ENCODE data around the gene STK10.

STK10 gene

DNA sequence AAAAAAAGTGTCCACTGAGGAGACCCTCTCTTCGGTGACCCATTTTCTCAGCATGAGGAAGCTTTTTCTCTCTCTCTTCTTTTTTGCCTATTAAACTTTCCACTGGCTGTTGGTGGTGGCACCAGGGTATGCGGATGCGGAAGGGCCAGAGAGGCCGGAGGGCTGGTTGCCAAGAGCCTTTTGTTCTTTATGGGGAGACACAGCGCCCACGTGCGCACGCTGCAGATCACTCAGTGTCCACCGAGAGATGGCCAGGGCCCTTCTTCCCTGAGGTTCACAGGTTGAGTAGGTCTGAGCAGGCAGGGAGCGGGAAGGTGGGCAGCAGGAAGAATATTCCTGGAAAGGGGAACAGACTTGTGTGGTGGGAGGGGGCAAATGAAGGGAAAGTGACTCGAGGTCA lies 69.1 kb downstream of the STK10 start:
- Histone ChIP-seq H3K9ac (ENCODE audit: low read depth, low read length) (no peak overlapping the region), H3K4me1 (ENCODE audit: control insufficient read depth, insufficient read depth, low read length) (no peaks in the 10 kb centered on the region), H3K36me3 (ENCODE audit: control insufficient read depth, insufficient read depth, low read length) (no peaks in the 10 kb centered on the region; the same call in 1 of the 2 replicates), H3K4me3 (ENCODE audit: low read depth, low read length) (no peak overlapping the region), H3K9me3 (ENCODE audit: control insufficient read depth, insufficient read depth, low read length) (no peaks in the 10 kb centered on the region), H3K27me3 (ENCODE audit: control insufficient read depth, insufficient read depth, low read length) (no peaks in the 10 kb centered on the region), H3K27ac (ENCODE audit: low read depth, low read length) (no peak overlapping the region)

DNA sequence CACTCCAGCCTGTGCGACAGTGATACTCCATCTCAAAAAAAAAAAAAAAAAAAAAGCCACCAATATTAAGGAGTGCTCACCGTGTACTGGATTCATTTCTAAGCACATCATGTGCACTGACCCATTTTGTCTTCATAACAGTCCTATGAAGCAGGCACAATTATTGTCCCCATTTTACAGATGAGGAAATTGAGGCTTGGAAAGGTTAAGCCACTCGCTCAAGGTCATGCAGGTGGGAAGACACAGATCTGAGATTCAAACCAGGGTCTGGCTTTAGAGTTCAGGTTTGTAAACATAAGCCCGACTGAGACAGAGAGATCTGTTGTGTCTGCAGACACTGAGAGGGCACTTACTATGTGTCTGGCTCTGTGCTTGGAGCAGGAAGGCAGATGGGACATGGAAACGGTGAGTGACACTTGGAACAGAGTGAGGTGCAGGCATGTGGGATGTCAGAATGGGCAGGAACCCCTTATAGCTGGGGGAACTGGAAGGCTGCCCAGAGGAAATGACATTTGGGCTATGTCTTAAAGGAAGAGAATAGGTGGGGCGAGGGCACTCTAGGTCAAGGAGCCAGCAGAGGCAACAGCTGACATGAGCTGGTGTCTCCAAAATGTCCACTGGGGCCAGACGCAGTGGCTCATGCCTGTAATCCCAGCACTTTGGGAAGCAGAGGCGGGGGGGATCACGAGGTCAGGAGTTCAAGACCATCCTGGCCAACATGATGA lies 69.9 kb downstream of the STK10 start:
- Histone ChIP-seq H3K27ac (ENCODE audit: low read depth, low read length) (no peak overlapping the region), H3K9me3 (ENCODE audit: control insufficient read depth, insufficient read depth, low read length) (no peaks in the 10 kb centered on the region), H3K27me3 (ENCODE audit: control insufficient read depth, insufficient read depth, low read length) (no peaks in the 10 kb centered on the region), H3K36me3 (ENCODE audit: control insufficient read depth, insufficient read depth, low read length) (no peaks in the 10 kb centered on the region; the same call in 1 of the 2 replicates), H3K9ac (ENCODE audit: low read depth, low read length) (no peak overlapping the region), H3K4me1 (ENCODE audit: control insufficient read depth, insufficient read depth, low read length) (no peaks in the 10 kb centered on the region), H3K4me3 (ENCODE audit: low read depth, low read length) (no peak overlapping the region)

DNA sequence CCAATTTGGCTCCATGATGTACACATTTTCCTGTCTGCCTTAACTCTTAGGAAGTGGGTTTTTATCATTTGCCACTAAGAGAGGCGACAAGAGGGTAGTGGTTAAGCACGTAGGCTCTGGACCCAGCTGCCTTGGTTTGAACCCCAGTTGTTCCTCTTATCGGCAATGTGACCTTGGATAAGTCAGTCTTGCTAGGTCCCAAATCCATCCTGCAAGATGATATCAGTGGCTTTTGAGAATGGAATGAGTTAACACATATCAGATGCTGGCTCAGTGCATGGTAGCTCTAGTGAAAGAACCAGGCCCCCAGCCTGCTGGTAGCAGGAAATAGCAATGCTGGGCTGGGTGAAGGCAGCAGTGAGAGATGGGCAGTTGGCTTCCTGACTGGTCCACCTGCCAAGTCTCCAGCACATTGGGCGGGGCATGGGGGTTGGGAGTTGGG lies 72.5 kb downstream of the STK10 start:
- H3K27me3 ChIP-seq (ENCODE audit: control insufficient read depth, insufficient read depth, low read length), result no peaks in the 10 kb centered on the region
- no peaks in the 10 kb centered on the region; the same call in 1 of the 2 replicates for H3K36me3 ChIP-seq (ENCODE audit: control insufficient read depth, insufficient read depth, low read length)
- no peaks in the 10 kb centered on the region for H3K9me3 ChIP-seq (ENCODE audit: control insufficient read depth, insufficient read depth, low read length)
- no peak overlapping the region for H3K9ac ChIP-seq (ENCODE audit: low read depth, low read length)
- H3K27ac ChIP-seq (ENCODE audit: low read depth, low read length), result no peak overlapping the region
- peaks cover 11% of the 10 kb centered on the region for H3K4me1 ChIP-seq (ENCODE audit: control insufficient read depth, insufficient read depth, low read length)
- no peak overlapping the region for H3K4me3 ChIP-seq (ENCODE audit: low read depth, low read length)

DNA sequence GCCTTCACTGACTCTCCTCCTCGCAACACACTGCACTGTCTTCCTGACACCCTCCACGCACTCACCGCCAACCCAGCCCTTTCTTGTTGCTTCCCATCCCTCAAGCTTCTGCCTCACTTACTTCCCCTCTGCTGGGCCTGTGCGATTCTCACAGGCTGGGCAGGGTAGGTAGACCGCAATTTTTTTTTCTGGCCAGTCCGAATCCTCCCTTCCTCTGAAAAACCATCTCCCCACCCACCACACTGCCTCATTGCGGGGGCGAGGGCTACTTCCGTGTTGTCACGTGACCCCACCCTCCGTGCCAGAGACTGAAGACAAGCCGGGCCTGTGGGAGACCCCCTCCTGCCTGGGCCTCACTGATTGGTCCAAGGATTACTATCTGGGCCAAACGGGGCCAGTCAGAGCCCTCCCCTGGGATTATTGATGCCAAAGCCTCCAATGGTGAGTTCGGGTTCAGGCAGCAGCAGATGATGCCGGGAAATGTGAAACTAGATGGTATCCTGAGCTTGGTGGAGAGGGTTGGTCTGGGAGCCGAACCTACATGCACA lies 73.1 kb downstream of the STK10 start:
- H3K4me1 ChIP-seq (ENCODE audit: control insufficient read depth, insufficient read depth, low read length), result peaks cover 11% of the 10 kb centered on the region
- no peaks in the 10 kb centered on the region for H3K27me3 ChIP-seq (ENCODE audit: control insufficient read depth, insufficient read depth, low read length)
- H3K27ac ChIP-seq (ENCODE audit: low read depth, low read length), result no peak overlapping the region
- H3K9me3 ChIP-seq (ENCODE audit: control insufficient read depth, insufficient read depth, low read length), result no peaks in the 10 kb centered on the region
- H3K4me3 ChIP-seq (ENCODE audit: low read depth, low read length), result no peak overlapping the region
- H3K36me3 ChIP-seq (ENCODE audit: control insufficient read depth, insufficient read depth, low read length), result no peaks in the 10 kb centered on the region; the same call in 1 of the 2 replicates
- no peak overlapping the region for H3K9ac ChIP-seq (ENCODE audit: low read depth, low read length)

DNA sequence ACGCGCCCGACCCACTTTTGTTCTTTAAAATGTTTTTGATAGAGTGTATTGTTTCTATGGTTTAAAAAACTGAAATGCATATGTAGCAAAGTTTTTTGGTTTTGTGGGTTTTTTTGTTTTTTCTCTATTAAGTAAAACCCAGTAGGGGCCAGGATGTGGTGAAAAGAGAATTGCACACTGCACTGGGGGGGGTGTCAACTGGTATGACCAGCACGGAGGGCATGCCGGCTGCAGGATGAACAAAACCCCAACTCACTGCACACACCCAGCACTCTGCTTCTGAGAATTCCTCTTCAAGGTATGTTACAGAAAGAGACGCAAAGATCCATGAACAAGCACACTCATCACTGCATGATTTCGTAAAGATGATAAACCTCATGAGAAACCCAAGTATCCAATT lies 75.0 kb downstream of the STK10 start:
- Histone ChIP-seq H3K4me3 (ENCODE audit: low read depth, low read length) (no peak overlapping the region), H3K27me3 (ENCODE audit: control insufficient read depth, insufficient read depth, low read length) (no peaks in the 10 kb centered on the region), H3K36me3 (ENCODE audit: control insufficient read depth, insufficient read depth, low read length) (no peaks in the 10 kb centered on the region; the same call in 1 of the 2 replicates), H3K27ac (ENCODE audit: low read depth, low read length) (no peak overlapping the region), H3K9ac (ENCODE audit: low read depth, low read length) (no peak overlapping the region), H3K9me3 (ENCODE audit: control insufficient read depth, insufficient read depth, low read length) (no peaks in the 10 kb centered on the region), H3K4me1 (ENCODE audit: control insufficient read depth, insufficient read depth, low read length) (peaks cover 11% of the 10 kb centered on the region)

DNA sequence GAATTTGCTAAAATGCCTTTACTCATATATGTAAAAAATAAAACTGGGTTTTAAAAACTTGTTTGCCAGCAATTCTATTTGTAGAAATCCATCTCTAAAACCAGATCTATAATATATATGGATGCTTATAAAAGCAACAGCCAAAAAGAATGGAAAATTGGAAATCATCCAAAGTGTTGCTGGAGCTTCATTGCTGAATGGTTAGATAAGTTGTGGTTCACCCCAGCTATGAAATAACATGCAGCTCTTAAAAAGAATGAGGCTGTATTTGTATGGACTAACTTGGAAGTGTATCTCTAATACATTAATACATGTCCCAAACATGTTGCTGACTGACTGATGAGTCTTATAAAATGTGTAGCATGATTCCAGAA lies 76.2 kb downstream of the STK10 start:
- Histone ChIP-seq H3K9me3 (ENCODE audit: control insufficient read depth, insufficient read depth, low read length) (no peaks in the 10 kb centered on the region), H3K4me3 (ENCODE audit: low read depth, low read length) (no peak overlapping the region), H3K27me3 (ENCODE audit: control insufficient read depth, insufficient read depth, low read length) (no peaks in the 10 kb centered on the region), H3K9ac (ENCODE audit: low read depth, low read length) (no peak overlapping the region), H3K4me1 (ENCODE audit: control insufficient read depth, insufficient read depth, low read length) (peaks cover 16% of the 10 kb centered on the region), H3K36me3 (ENCODE audit: control insufficient read depth, insufficient read depth, low read length) (no peaks in the 10 kb centered on the region; the same call in 1 of the 2 replicates), H3K27ac (ENCODE audit: low read depth, low read length) (no peak overlapping the region)

DNA sequence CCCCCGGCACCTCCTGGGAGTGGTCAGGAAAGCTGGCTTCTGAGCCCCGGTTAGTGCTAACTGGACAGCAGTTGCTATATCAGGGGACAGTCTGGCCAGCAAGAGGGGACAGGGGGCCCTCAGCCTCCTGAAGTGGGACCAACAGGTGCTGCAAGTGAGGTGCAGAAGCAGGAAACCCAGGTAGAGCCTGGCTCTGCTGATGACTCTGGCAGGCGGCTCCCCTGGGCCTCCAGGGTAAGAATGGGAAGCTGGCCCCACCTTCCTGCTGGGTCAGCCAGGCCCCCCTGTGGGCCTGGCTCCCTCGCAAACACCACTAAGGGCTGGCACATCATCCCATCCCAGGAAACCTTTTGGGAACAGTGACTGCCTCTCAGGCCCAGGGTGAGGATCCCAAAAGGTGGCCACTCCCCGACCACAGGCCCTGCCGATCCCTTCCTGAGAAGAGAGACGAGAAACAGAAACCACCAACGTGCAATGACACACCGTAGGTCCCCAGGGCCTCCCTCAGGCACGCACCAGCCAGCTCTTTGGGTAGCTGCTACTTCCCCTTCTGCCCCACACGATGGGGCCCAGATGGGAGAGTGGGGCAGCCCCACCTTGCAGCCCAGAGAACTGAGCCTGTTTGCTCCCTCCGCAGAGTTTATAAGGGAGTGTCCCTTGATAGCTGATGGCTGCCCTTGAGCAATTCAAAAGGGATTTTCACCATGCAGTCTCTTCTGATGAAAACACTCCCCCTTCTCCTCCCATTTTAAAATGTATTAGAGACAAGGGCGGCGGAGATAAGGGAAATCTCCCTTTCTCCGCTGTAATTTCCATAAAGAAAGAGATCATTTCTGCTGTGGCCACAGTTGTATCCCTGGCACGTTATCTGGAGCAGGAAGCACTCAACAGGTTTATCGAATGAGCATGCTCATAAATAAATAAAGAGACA lies 76.8 kb downstream of the STK10 start:
- Histone ChIP-seq H3K4me1 (ENCODE audit: control insufficient read depth, insufficient read depth, low read length) (peaks cover 16% of the 10 kb centered on the region), H3K27me3 (ENCODE audit: control insufficient read depth, insufficient read depth, low read length) (no peaks in the 10 kb centered on the region), H3K4me3 (ENCODE audit: low read depth, low read length) (no peak overlapping the region), H3K9me3 (ENCODE audit: control insufficient read depth, insufficient read depth, low read length) (no peaks in the 10 kb centered on the region), H3K27ac (ENCODE audit: low read depth, low read length) (peak overlapping the region; percentile 28), H3K9ac (ENCODE audit: low read depth, low read length) (peak overlapping the region; percentile 23; the same call in 1 of the 2 replicates), H3K36me3 (ENCODE audit: control insufficient read depth, insufficient read depth, low read length) (no peaks in the 10 kb centered on the region; the same call in 1 of the 2 replicates)

DNA sequence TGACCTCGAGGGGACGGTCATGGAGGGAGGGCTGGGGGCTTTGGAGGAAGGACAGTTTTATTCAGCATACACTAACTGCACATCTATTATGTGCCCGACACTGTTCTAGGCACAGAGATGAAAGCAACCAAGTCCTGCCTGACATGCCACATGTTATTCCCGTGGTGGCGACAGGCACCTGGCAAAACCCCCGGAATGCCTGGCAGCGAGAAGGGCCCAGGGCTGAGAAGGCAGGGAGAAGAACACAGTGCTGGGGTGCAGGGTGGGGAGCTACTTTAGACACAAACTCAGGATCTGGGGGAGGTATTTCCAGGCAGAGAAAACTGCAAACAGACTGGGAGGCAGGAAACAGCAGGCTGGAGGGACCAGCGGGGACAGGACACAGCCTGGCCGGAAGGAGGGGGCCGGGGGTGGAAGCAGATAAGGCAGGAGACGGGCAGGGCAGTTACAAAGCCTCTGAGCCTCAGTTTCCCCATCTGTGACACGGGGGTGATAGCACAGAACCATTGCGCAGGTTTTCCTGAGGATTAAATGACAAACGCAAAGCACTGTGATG lies 77.7 kb downstream of the STK10 start:
- Histone ChIP-seq H3K4me1 (ENCODE audit: control insufficient read depth, insufficient read depth, low read length) (peaks cover 16% of the 10 kb centered on the region), H3K27ac (ENCODE audit: low read depth, low read length) (no peak overlapping the region), H3K4me3 (ENCODE audit: low read depth, low read length) (no peak overlapping the region), H3K9ac (ENCODE audit: low read depth, low read length) (no peak overlapping the region), H3K36me3 (ENCODE audit: control insufficient read depth, insufficient read depth, low read length) (no peaks in the 10 kb centered on the region; the same call in 1 of the 2 replicates), H3K9me3 (ENCODE audit: control insufficient read depth, insufficient read depth, low read length) (no peaks in the 10 kb centered on the region), H3K27me3 (ENCODE audit: control insufficient read depth, insufficient read depth, low read length) (no peaks in the 10 kb centered on the region)

DNA sequence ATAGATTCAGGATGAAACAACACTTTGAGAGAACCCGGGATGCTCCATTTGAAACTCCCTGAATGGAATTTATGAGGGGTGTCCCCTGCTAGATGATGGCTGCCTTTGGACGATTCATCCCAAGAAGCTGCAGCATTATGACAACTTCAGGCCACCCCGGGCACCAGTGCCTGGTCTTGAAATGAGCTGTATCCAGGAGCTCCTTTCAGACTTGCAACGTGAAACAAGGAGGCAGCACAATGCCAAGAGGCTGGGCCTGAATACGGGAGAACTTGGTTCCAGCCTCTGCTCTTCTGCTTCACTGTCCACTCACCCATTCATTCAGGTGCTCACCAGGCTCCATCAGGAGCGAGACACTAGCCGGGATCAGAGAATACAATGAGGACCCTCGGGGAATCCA lies 78.3 kb downstream of the STK10 start:
- H3K27ac ChIP-seq (ENCODE audit: low read depth, low read length), result no peak overlapping the region
- no peaks in the 10 kb centered on the region for H3K9me3 ChIP-seq (ENCODE audit: control insufficient read depth, insufficient read depth, low read length)
- no peaks in the 10 kb centered on the region for H3K27me3 ChIP-seq (ENCODE audit: control insufficient read depth, insufficient read depth, low read length)
- no peak overlapping the region for H3K9ac ChIP-seq (ENCODE audit: low read depth, low read length)
- no peak overlapping the region for H3K4me3 ChIP-seq (ENCODE audit: low read depth, low read length)
- H3K36me3 ChIP-seq (ENCODE audit: control insufficient read depth, insufficient read depth, low read length), result no peaks in the 10 kb centered on the region
- H3K4me1 ChIP-seq (ENCODE audit: control insufficient read depth, insufficient read depth, low read length), result peaks cover 16% of the 10 kb centered on the region

DNA sequence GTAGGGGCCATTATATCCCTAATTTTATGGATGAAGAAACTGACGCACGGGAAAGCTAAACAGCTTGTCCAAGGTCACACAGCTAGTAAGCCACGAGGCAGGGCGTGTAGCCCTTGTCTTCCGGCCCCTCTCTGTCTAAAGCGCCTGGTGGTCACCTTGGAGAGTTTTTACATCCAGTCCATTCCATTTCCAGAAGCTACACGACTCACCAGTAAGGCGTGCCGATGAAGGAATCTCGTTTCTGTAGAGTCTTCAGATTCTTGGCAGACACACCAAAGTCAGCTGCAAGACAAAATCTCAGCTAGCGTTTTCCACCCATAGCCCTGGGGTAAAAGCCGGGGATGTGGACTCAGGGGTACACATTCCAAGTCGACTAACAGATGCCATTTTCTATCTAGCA lies 80.5 kb downstream of the STK10 start:
- no peaks in the 10 kb centered on the region for H3K9me3 ChIP-seq (ENCODE audit: control insufficient read depth, insufficient read depth, low read length)
- H3K27ac ChIP-seq (ENCODE audit: low read depth, low read length), result no peak overlapping the region
- H3K9ac ChIP-seq (ENCODE audit: low read depth, low read length), result no peak overlapping the region
- no peak overlapping the region for H3K4me3 ChIP-seq (ENCODE audit: low read depth, low read length)
- H3K4me1 ChIP-seq (ENCODE audit: control insufficient read depth, insufficient read depth, low read length), result peaks cover 34% of the 10 kb centered on the region
- H3K36me3 ChIP-seq (ENCODE audit: control insufficient read depth, insufficient read depth, low read length), result no peaks in the 10 kb centered on the region
- H3K27me3 ChIP-seq (ENCODE audit: control insufficient read depth, insufficient read depth, low read length), result no peaks in the 10 kb centered on the region

Measured in HUES48 (cell line).